ENCODE measurements around the gene MED26.

Gene MED26

DNA sequence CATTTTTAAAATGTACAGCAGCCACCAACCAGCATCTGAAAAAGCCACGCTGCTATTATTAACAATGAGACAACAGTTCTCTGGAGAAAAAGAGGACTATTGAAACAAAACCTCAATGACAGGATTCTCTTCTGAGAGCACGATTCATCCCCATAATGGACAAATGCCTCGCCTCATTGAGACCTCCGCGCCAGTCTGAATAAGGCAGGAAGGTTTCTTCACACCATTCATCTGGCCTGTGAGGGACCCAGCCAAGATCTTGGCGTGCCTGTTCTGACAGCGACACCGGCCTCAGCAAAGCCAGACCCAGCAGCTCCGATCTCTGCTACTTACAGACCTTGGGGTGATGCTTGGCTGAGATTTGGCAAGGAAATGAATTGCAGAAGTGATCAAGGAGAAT lies 17.1 kb upstream of the MED26 start:
- no peak for DNase-seq

DNA sequence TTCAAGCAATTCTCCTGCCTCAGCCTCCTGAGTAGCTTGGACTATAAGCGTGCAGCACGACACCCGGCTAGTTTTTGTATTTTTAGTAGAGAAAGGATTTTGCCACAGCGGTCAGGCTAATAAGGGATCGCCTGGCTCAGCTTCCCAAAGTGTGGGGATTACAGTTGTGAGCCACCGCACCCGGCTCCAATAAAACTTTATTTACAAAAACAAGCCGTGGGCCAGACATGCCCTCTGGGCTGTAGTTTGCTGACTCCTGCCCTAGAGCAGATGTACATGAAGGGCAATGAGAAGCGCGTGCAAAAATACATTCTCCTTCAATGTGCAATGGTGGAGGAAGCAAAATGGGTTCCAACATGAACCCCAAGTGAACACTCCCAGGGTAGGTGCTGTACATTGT lies 13.7 kb upstream of the MED26 start:
- DNase-seq: no peak

DNA sequence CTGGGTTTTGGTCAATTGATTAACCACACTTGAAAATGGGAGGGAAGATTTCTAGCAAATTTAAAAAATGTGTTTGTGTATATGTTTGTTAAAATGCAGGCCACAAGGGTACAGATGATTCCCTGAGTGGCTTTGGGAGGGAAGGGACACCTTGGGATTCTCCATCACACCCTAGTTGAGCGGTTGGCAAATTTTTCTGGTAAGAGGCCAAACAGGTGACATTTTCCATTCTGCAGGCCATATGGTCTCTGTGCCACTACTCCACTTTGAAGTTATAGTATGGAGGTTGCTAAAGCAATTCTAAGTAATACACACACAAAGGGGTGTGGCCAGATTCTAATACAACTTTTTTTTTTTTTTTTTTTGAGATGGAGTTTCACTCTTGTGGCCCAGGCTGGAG lies 12.9 kb upstream of the MED26 start:
- no peak for DNase-seq

DNA sequence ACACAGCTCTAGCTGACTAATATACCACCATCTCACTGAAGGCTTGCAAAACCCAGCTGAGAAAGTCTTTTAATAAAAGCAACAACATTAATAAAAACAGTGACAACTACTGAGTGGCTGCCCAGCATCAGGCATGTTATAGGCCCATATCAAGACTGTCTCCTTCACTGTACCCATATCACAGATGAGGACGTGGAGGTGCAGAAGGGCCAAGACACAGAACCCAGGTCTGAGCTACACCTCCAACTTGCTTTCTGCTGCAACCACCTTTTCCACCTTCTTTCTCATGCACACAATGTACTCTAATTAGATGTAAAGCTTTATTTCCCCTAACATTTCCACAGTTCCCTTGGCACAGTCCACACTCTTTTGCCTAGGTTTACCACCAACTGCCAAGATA lies 10.7 kb upstream of the MED26 start:
- DNase-seq: no peak

DNA sequence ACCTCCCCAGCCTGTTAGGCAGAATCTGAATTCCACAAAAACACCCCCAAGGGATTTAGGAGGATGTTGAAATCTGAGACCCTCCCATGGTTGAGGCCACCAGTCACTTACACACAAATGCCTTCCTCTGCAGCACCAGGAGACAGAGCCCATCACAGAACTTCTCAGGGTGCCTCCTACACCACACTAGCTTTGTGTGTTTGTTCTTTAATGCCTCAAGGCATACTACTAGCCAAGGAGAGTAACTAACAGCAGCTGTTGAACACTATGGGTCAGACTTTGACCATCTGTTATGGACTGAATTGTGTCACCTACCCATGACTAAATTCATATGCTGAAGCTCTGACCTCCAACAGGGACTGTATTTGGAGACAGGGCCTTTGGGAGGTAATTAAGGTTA lies 9.5 kb upstream of the MED26 start:
- no peak for DNase-seq

DNA sequence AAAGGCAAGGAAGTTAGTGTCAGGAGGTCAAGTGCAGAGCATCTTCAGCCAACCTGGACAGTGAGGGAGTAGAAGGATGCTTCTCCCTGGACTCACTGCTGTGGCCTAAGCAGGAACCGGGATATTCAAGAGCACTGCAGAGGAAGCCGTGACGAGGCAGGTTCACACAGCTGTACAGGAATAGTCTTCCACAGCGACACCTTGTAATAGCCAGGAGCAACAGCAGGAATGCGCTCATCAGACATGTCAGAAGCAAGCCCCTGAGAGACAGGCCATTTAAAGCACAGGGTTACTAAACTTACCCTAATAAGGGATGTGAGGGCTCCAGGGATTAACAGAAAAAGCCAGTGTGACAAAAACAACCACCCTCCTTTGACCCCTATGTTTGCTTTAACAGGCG lies 3.5 kb upstream of the MED26 start:
- DNase-seq: no peak

DNA sequence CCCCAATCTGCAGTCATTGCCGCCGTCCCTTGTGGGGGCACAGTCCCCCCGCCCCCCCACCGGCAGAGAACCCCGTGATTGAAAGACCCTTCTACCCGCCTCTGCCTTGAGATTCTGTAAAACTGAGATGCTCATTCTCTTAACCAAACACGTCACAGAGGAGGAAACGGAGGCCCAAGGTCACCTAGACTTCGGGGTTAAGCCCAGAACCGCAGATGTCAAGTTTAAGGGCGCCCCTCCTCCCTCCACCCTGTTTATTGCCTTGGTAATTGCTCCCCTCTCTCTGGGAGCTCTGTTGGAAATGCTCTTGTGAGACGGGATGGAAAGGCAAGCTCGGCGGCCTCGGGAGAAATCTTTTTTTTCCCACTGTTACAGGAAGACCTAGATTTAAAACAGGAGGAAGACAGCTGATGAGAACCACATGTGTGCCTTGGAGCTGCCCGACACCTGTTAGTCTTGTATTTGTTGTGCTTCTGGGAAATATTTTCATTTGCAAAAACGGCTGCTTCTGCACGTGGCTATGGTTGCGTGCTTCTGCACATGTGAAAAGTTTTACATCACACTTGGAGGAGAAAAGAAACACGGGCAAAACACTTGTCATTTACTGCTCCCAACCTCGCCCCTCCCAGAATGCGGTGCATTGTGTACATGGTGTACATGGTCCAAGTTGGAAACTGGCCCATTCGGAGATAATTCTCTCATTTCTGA lies 1.1 kb upstream of the MED26 start:
- no peak for DNase-seq

DNA sequence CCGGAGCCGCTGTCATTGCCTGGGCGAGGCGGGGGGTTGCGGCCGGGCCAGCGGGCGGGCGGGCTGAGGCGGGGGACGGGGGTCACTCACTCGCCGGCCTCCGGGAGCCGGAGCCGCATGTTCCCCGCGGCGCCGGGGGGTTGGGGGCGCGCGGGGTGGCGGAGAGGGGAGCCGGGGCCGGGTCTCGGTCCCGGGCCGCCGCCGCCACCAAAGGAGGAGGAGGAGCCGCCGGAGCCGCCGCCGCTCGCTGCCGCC lies 149 bp downstream of the MED26 start:
- no peak for DNase-seq

DNA sequence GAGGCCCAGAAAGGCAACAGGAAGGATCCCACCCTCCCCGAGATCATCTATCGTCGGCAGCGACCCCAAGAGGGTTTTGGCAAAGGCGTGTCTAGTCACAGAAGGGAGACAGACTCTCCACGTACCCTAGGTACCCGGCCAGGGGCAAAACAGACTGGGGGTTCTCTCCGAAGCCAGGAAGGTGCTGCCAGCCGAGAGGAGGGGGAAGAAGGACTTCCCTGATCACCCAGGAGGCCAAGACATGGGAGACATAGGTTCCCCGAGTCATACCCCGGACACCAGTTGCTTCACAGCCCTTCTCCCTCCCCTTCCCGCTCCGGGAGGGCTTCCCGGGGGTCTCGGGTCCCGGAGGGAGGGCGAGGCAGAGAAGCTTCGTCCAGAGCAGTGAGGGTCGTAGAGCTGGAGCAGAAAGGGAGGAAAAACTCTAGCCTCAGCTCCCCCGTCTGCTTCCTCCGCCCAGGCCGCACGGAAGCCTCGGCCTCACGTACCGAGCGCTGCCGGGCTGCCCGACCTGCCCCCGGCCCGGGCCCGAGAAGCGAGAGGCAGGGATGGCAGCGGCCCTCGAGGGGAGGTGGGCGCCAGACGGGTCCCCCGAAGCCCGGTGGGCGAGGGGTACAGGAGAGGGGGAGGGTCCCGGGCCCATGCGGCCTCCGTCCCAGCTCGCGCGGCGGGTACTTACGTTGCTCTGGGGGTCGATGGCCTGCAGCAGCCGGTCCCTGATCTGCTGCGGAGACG lies 644 bp downstream of the MED26 start:
- no peak for DNase-seq

DNA sequence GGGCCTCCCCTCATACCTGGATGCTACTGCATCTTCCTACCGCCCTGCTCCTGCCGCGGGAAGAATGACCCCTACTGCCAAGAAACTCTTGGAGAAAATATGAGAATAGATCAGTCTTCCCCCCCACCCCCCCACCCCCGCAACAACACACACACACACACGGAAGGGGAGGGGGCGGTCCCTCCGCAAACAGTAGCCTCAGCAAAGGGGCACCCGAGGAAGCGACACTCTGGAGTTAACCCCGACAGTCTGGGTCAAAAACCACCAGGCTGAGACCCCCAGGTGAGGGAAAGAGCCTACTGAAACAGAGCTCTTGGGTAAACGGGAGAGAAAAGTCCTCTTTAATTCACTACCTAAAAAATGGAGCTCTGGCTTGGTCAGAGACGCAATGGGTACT lies 1.2 kb downstream of the MED26 start:
- DNase-seq: no peak

DNA sequence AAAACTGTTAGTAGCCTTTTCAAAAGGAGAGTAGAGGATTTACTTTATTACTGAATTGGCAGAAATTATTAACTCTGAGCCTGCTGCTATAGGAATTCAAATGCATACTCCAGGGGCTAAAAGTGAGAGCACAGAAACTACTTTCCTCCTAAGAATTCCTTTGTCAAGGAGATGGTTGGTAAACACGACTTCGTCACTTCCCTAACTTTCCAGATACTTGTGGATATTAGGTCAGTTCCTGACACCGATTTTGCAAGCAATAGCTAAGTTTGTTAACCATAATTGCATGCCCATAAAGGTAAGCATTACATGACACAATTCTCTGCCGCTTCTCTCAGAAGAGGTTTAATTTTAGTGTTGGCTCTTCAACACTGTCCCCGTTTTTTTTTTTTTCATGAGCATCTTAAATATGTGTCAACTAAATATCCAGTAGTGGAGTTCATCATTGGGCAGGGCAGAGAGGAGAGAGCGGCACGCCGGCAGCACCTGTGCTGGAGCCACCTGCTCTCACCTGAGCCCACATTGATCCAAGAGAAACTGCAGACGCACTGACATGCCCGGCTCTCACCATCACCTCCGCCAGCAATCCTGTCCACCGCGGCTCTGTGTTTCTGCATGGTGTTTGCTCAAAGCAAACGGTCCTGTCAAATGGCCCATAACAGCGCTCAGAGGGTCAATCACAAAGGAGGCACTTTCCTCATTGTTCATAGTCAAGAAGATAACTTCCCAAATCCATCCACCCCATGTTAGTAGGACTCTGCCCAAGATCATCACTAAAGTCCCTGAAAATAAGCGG lies 2.6 kb downstream of the MED26 start:
- DNase-seq: no peak

DNA sequence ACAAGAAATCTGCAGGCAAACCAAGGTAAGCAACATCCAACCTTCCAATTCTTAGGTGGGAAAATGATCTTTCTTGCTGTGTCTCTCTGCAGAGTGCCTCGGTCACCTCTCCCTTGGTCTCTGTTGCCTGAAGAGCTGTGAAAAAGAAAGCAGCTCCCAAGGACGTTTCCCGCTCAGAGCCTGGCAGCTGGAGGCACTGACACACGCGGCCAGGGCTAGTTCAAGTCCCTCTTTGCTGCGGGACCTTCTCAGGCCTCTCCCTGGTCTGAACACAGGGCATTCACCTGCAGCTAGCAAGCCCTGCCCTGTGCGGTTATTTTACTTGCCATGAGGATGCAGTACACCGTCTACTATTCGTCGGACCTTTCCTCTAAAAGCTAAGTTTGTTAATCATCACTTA lies 3.8 kb downstream of the MED26 start:
- DNase-seq: no peak

DNA sequence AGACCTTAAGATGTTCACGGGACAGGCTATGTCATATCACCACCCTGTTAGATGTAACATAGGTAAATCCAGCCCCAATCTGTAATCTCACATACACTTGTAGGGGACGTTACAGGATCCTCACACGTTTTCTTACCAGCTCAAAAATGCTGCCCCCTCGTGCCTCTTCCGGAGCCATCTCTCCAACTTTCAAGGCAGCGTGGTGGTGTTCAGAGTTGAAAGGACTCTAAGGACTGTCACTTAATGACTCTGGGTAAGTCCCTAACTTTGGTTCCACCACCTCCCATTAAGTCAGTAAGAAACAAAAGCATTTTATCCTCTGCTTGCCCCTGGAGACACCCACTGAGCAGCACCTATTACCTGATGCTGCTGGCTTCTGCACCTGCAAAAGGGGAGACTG lies 4.4 kb downstream of the MED26 start:
- no peak for DNase-seq

DNA sequence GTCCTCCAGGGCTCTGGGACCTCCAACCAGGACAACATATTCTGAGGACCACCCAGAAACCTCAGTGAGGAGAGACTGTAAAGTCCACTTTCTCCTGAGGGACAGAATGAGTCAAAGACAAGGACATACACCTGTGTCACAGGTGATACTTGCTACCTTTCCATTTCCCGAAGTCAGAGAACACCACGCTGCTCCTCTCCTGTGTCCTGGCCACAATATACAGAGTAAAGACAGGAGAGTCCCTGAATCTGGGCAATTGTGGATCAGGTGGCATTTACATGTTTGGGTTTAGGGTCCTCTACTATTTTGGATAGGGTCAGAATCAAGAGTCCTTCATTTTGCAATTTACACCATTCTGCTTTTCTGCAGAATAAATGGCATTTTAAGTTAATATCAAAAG lies 4.9 kb downstream of the MED26 start:
- DNase-seq: no peak

DNA sequence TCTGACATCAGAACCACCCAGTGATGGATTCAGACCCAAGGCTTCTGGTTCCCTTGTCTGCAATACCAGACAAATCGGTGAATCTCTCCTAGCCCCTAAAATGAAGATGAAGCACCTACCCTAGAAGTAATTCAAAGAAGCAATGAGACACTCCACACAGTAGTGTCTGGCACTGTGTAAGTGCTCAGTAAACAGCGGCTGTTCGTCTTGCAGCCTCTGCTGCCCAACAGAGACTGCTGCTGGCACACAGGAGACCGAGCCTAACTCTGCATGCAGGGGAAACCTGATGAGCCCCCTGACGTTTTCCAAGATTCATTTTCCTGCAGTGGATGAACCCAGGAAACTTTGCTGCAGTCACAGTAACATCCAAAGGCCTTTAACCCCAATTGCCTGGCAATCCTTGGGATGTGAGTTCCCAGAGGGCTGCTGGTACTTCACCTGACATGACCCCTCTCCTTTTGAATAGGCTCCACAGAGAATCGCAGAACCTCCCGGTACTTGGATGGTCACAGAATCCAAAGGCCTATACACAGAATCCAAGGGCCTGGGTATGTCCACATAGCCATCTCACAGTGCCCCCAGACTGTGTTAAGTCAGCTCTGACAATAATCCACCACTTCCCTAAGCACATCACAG lies 6.7 kb downstream of the MED26 start:
- no peak for DNase-seq

DNA sequence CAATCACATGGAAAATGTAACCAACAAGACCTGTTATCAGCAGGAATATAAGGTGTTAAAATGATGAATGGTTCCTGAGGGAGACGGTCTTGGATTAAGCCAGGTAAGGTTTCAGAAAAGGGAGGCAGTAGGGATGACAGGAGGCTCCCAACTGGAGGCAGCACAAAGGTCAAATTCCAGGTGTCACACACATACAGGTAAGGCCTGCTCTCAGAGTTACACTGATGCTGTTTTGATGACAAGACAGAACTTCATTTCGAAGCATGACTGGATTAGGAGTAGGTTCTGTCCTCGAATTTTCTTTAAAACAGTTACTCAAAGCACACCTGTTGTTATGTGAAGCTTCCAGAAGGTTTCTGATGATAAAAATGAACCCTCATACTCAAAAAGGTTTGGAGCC lies 7.4 kb downstream of the MED26 start:
- DNase-seq: no peak

DNA sequence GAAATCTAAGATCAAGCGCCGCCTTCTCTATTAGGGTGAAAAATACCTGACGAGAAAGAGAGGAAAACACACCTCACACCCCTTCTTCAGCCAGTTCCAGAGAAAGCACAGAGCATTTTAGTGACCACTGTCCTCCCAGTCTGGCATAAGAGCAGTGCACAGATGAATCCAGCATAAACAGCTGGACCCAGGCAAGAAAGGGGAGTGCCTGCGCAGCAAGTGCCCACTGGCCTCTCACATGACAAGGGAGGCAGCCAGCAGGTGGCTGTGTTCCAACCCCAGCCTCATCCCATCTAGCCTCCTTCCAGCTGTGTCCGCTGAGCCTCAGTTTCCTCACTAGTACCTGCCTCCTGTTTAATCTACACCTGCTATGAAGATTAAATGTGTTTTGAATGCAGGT lies 8.0 kb downstream of the MED26 start:
- no peak for DNase-seq

DNA sequence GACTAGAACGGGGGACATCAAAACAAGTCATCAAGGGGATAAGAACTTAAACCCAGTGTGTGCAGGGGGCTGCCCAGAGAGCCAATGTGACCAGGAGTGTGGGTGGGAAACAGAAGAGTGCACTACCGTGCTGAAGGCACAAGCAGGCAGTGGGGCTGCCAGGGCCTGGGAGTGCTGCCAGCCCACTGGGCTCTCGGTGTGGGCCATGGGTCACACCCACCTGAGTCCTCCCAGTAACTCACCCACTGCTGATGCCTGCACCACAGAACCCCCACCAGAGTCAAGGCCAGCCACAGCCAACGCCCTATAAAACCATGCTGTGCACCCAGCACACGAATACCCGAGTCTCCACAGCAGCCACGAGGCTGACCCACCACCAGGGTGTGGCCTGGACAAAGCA lies 8.5 kb downstream of the MED26 start:
- no peak for DNase-seq

DNA sequence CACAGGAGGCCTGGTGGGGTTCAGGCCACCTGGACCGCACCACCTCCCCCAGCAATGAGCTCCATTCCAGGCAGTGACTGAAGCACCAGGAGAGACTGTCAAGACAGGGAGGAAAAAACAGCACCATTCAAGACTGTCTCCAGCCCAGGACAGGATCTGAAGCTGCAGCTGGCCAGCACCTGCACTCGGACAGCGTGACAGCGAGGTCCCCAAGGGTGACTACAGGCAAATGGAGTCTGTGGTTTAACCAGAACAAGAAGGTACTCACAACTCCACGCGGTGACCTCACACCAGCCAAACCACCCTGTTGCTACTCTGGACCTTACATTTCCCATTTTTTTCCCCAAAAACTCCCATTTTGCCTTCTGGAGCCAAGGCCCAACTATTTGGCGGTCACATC lies 9.8 kb downstream of the MED26 start:
- no peak for DNase-seq

DNA sequence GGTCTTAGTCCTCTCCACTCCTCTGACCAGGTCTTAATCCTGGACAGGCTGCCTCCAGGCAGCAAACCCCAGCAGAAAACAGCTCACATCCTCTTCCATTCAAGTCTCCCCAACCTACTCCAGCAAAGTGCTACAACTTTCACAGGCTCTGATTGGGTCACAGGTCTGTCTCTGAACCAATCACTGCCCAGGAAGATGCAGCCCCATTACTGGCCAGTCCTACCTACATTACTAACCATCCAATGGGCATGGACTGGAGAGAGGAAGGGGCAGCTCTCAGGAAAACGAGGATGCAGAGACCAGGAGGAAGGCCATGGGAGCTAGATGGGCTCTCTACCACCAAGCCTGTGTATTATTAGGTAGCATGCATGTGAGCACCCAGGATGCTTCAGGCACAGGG lies 12.2 kb downstream of the MED26 start:
- DNase-seq: no peak

DNA sequence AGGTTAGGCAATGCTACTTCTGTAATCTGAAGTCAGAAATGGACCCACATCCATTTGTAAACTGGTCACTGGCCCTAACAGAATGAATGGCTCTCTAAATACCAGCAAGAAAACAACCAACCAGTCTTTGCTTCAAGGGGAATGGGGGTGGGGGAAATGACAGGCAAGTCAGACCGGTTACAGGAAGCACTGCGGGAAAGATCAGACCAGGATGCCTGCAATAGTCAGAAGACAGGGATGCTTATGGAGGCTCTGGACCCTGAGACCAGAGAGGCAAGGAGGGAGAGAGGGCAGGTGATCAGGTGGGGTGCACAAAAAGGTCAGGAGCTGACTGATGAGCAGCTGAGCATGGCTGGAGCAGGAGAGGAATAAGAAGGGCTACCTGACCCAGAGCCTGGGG lies 13.1 kb downstream of the MED26 start:
- DNase-seq: no peak

DNA sequence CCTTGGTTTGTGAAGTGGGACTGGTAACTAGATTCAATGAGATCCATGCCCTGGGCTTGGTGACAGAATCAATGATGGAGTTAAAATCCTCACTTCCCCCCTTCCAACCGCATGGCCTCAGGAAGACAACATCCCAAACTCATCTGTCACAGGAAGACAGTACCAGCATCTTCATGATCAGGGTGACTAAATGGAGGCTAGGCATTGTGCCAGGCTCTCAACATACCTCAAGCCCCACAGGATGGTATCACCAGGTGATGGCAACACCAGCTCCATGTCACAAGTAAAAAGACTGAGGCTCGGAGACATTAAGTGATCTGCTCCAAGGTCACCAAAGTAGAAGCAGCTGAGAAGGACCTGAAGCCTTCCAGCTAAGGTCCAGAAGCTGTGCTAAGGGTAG lies 14.2 kb downstream of the MED26 start:
- DNase-seq: no peak

DNA sequence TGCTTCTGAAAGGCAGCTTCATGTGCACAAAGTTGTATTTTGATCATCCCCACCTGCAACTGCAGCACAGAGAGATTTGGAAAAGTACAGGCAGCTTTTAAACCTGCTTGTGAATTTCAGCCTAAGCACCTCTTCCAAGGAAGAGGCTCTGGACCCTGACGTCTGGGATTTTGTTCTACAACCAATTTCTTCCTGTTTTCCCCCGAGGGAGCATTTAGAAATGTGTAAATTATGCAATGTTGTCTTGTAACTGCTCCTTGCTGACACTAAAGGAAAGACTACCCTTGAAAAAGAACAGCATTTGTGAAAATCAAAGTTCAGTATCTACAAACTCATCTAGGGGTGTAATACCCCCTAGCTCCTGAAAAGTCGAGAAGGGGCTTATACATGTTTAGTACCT lies 15.4 kb downstream of the MED26 start:
- DNase-seq: no peak

DNA sequence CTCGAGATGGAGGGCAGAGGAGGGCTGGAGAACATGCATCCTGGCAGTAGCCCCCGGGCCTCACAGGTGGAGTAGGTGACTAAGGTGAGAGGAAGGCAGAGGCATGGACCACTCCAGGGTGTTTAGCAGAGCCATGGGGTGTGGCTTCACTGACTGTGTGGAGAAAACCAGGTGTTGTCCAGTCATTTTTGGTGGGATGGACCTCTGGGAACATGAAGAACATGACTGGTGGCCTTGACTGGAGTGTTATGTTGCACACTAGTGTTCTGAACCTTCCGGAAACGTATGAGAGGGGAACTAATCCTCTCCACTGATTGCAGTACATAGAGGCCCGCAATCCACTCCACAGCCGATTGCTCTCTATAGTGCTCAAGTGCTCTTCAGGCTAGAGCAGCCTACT lies 16.9 kb downstream of the MED26 start:
- DNase-seq: no peak
